Tibial artery (tissue), 4 donors: ENCODE results near the gene UBR4.
A peak's percentile ranks its signal among the peaks of the same experiment; 100 is the strongest.

Source experiments
- DNase-seq, 2 donors: peaks; one replicate each; pipeline ENCODE4 v3.0.0-alpha.2; 2019
- H3K27ac ChIP-seq, 2 donors: fragments of 200-600 bp; sonication (generic) in 1 of 2; 1 replicate in 1 of 2; 2 replicates in 1 of 2; pipeline ENCODE4 v1.5.1; 2018 to 2019; ENCODE audit warnings: mild to moderate bottlenecking in 1 of 2
- H3K27me3 ChIP-seq, 2 donors: fragments of 200-600 bp; sonication (generic) in 1 of 2; one replicate each; pipeline versions ENCODE4 v1.5.1 to v1.6.0; 2016 to 2019
- H3K36me3 ChIP-seq, 3 donors: fragments of 200-600 bp; sonication (generic) in 2 of 3; one replicate each; pipeline ENCODE4 v1.5.1; 2016 to 2019; ENCODE audit warnings: mild to moderate bottlenecking in 2 of 3
- H3K4me1 ChIP-seq, 4 donors: fragments of 200-600 bp; sonication (generic) in 2 of 4; 1 replicate in 3 of 4; 2 replicates in 1 of 4; pipeline ENCODE4 v1.5.1; 2016 to 2019
- H3K4me3 ChIP-seq, 2 donors: fragments of 200-600 bp; sonication (generic) in 1 of 2; 1 replicate in 1 of 2; 2 replicates in 1 of 2; pipeline ENCODE4 v1.5.1; 2018 to 2019; ENCODE audit warnings: mild to moderate bottlenecking in 2 of 2
- H3K9me3 ChIP-seq, 3 donors: fragments of 200-600 bp; sonication (generic) in 1 of 3; one replicate each; pipeline ENCODE4 v1.5.1; 2016 to 2019
- intact Hi-C: fragments of 100-400 bp; cut with DNase I; formaldehyde crosslinking; loops from one replicate; pipeline ENCODE4 v1.15.0; 2023; ENCODE audit warnings: low total_unique reads
- TF ChIP-seq, protein P1 (sequence below), 2 experiments: fragments of 200-600 bp in 1 of 2; fragments of 450-650 bp in 1 of 2; IDR thresholded peaks; one replicate each; pipeline ENCODE4 v1.5.1; 2017 to 2019; ENCODE audit warnings: antibody characterized with exemption in 2 of 2, mild to moderate bottlenecking in 1 of 2, moderate library complexity in 1 of 2

Gene UBR4

DNA sequence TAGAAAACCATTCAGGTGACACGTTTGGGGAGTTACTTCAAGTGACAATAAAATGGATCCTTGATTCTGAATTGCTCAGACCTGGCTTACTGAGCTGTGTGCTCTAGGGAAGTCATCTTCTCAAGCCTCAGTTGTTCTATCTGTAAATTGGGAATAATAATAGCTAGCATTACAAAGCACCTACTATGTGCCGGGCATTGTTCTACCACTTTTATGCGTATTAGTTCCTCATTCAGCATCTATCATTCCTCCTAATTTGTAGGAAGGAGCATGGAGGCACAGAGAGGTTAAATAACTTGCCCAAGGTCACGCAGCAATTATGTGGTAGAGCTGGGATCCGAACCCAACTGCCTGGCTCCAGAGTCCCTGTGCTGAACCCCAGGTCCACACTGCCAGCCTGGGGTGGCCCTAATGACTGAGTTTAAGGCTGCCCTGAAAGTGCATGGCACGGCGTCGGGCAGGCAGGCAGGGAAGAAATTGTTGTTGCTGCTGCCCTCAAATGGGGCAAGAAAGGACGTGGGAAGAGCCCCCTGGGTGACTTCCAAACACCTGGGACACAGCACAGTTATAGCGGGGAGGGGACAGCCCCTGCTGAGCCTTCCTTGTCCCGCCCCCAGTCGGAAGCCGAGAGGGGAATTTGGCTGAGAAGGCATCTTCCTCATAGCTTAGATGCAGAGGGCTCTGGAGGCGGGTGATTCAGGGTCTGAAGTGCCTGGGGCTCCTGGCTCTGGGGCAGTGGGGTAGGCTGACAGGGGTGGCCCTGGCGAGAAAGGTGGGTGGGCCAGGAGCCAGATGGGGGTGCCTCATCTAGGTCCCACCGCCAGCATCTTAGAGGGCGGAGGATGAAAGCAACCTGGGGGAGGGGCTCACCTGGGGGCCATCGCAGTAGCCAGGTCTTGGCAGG lies 167.1 kb downstream of the UBR4 start:
- intact Hi-C loops = no loop called here
- Histone ChIP-seq H3K9me3 (no peaks in the 10 kb centered on the region), H3K27ac (no peak overlapping the region), H3K4me3 (no peak overlapping the region), H3K27me3 (peaks cover 0 to 48% of the 10 kb centered on the region in 2 donors), H3K36me3 (no peaks in the 10 kb centered on the region), H3K4me1 (no peaks in the 10 kb centered on the region)
- DNase-seq = peak; percentile 9 to 24
- TF ChIP-seq, protein P1, sequence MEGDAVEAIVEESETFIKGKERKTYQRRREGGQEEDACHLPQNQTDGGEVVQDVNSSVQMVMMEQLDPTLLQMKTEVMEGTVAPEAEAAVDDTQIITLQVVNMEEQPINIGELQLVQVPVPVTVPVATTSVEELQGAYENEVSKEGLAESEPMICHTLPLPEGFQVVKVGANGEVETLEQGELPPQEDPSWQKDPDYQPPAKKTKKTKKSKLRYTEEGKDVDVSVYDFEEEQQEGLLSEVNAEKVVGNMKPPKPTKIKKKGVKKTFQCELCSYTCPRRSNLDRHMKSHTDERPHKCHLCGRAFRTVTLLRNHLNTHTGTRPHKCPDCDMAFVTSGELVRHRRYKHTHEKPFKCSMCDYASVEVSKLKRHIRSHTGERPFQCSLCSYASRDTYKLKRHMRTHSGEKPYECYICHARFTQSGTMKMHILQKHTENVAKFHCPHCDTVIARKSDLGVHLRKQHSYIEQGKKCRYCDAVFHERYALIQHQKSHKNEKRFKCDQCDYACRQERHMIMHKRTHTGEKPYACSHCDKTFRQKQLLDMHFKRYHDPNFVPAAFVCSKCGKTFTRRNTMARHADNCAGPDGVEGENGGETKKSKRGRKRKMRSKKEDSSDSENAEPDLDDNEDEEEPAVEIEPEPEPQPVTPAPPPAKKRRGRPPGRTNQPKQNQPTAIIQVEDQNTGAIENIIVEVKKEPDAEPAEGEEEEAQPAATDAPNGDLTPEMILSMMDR (IDR thresholded peaks at IDR 0.05) = no peak

DNA sequence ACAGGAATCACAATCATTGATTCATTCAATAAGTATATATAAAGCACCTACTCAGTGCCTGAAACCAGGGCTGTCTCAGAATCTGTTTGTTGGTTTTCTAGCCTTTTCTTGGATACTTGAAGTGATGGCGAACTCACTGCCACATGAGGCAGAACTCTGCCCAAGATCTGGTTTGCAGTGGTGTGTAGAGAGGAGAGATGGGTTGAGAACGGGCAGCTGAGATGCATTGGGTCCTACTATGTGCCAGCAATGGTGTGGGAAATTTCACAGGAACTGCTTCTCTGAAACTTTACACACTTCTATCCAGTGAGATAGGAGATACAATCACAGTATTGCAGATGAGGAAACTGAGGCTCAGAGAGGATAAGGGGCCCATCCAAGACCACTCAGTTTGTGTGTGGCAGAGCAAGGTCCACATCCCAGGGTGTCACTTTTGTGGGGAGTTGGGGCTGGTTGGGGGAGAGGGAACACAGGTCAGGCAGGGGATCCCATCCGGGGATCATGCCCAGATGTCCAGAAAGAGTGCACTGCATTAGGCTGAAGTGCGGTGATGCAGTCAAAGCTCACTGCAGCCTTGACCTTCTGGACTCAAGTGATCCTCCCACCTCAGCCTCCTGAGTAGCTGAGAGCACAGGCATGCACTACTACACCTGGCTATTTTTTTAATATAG lies 169.9 kb downstream of the UBR4 start:
- no peaks in the 10 kb centered on the region for H3K9me3 ChIP-seq
- H3K27me3 ChIP-seq = peaks cover 0 to 34% of the 10 kb centered on the region in 2 donors
- H3K4me1 ChIP-seq = no peaks in the 10 kb centered on the region
- H3K27ac ChIP-seq = no peak overlapping the region
- no peaks in the 10 kb centered on the region for H3K36me3 ChIP-seq
- intact Hi-C loops = no loop called here
- DNase-seq = peak in 1 of 2 donors; percentile 45
- TF ChIP-seq, protein P1 (IDR thresholded peaks at IDR 0.05) = no peak
- H3K4me3 ChIP-seq = no peak overlapping the region

DNA sequence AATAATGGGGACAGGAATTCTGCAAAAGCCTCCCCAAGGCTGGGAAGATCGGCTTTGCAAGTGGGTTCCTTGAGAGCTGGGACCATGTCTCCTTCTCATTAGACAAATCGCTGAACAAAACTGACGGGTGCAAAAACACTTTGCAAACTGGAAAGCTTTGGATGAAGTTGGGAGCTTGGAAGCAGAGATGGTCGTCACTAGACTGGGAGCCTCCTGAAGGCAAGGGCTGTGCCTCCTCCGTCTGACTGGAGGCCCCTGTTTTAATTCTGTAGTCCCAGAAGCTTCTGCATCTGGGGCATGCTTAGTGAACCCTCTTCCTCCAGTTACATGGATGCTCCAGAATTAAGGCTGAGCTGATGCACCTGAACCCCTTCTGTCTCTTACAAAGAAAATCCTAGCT lies 171.3 kb downstream of the UBR4 start:
- H3K4me1 ChIP-seq = no peaks in the 10 kb centered on the region
- DNase-seq = no peak
- peaks cover 0 to 19% of the 10 kb centered on the region in 2 donors for H3K27me3 ChIP-seq
- no peaks in the 10 kb centered on the region for H3K36me3 ChIP-seq
- TF ChIP-seq, protein P1 (IDR thresholded peaks at IDR 0.05) = no peak
- intact Hi-C loops = no loop called here
- H3K4me3 ChIP-seq = no peak overlapping the region
- H3K27ac ChIP-seq = no peak overlapping the region
- no peaks in the 10 kb centered on the region for H3K9me3 ChIP-seq

DNA sequence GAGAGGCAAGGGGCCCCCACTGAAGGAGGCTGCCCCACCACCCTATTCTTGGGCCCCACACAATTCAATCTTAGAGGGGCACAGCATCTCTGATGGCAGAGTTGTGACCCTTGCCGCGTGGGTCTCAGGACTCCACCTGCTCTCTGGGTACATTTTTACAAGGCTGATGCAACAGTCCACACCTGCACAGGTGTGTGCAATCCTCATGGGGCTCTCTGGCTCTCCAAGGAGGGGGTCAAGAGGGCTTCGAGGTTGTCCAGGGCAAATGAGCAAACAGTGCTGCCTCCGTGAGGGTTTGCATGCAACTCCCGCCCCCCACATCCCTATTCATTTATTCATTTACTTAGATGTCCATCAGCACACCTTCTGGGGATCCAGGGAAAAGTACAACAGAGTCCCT lies 172.0 kb downstream of the UBR4 start:
- Histone ChIP-seq H3K4me3 (no peak overlapping the region), H3K27me3 (peaks cover 0 to 13% of the 10 kb centered on the region in 2 donors), H3K27ac (no peak overlapping the region), H3K36me3 (no peaks in the 10 kb centered on the region), H3K4me1 (no peaks in the 10 kb centered on the region), H3K9me3 (no peaks in the 10 kb centered on the region)
- TF ChIP-seq, protein P1 (IDR thresholded peaks at IDR 0.05) = no peak
- intact Hi-C loops = no loop called here
- no peak for DNase-seq

DNA sequence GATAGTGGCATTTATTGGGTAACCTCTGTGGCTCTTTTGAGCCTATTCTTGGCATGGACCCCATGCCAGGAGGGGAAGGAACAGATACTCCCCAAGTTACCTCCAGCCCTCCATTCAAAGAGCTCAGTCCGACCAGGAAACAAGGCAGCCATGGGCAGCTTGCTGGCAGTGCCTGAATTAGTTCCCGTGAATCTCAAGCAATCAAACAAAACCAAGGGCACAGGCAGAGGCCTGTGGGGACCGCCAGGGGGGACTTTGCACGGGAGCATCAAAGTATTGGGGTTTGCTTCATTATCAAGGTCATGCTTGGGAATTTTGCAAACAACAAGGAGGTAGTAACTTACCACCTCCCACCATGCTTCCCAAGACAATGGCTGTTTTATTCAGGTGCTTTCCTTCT lies 172.4 kb downstream of the UBR4 start:
- Histone ChIP-seq H3K4me3 (no peak overlapping the region), H3K27ac (no peak overlapping the region), H3K9me3 (no peaks in the 10 kb centered on the region), H3K27me3 (peaks cover 0 to 9% of the 10 kb centered on the region in 2 donors), H3K4me1 (no peaks in the 10 kb centered on the region), H3K36me3 (no peaks in the 10 kb centered on the region)
- TF ChIP-seq, protein P1 (IDR thresholded peaks at IDR 0.05) = no peak
- intact Hi-C loops = no loop called here
- peak in 1 of 2 donors; percentile 43 for DNase-seq
